ENCODE results near the gene PPT2.
"Not testable (repeated sequence)": the region's sequence is repeated elsewhere in the genome, so short reads cannot be mapped to it uniquely, and the experiment has no call there.

The PPT2 gene

DNA sequence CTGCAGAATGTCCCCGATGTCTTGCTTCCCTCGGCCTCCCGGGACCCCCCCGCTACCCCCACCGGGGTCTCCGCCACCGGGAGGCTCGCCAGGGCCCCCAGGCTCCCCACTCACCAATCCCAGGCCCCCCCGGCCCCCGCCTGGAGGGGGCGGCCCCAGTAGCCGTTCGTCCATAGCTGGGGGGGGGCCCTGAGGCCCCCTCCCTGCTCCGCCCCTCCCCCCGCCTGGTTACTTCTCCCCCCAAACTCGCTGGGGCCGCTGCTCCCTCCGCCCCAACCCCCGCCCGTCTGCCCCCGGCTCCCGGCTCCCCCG, 35.8 kb downstream of the PPT2 start:
- DNase-seq (ENCODE audit: low spot score) = no peak

DNA sequence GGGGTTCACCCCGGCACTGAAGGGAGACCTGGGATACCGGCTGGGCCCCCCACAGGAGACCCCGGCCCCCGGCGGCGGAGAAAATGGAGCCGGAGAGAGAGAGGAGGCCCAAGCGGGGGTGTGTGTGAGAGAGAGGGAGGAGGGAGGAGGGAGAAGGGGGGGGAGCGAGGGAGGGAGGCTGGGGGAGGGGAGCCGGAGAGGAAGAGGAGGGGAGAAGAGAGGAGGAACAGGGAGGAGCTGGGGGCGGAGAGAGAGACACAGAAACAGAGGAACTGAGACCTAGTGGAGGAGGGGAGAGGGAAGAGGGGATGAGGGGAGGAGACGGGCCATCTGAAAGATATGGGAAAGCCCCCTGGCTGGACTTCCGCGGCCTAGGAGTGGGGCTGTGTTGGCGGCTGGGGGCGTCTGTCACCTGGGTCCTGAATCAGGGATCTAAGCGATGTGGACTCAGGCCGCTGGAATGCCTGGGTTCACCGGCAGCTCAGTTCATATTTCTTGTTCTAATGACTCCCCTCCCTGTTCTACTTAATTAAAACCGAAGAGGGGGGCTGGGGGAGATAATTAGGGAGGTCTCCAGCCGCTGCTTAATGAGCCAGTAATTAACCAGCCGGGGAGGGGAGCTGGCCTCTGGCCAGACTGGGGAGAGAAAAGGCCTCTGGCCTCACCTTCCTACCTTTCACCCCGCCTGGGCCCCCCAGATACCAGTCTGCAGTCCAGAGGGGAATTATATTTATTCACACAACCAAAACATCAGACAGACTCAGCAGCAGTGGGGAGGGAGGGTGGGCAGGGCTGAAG, 36.3 kb downstream of the PPT2 start, which contains the start of gene PBX2:
Gene PBX2 (minus strand): TSS at position 149 of the 798 bp plus-strand sequence. CDS start 287 bp downstream, outside the sequence.
- peak; percentile 73 for DNase-seq (ENCODE audit: low spot score)

DNA sequence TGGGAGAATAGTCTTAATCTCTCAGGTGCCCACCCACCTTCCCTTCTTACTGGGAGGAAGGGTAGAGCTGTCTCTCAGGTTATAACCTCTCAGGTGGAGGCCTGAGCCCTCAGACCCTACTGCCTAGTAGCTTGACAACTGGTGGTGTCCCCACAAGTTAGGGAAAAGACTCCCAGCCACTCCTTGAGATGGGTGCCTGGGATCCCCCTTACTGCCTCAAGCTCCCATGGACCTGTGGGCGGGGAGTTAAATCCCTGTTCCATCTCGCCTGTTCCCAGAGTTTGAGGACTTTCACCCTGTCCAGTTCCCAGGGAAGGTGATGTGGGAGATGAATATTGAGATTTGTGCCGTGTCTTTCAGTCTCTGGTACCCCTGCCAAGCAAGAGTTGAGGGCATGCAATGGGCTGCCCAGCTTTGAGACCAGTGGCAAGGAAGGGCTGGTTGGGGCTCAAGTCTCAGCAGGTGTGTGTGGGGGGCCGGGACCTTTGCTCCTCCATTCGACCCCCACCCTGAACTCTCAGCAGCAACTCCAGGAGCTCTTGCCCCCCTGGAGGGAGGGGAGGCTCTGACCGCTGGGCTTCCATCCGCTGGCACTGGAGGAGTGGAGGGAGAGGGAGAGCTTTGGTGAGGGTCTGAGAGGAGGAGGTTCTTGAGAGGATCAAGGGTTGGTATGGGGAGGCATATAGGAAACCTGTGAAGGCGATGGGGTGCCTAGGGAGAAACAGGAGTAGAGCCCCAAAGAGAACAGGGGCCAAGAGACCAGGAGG, 37.2 kb downstream of the PPT2 start:
- DNase-seq (ENCODE audit: low spot score) = no peak

DNA sequence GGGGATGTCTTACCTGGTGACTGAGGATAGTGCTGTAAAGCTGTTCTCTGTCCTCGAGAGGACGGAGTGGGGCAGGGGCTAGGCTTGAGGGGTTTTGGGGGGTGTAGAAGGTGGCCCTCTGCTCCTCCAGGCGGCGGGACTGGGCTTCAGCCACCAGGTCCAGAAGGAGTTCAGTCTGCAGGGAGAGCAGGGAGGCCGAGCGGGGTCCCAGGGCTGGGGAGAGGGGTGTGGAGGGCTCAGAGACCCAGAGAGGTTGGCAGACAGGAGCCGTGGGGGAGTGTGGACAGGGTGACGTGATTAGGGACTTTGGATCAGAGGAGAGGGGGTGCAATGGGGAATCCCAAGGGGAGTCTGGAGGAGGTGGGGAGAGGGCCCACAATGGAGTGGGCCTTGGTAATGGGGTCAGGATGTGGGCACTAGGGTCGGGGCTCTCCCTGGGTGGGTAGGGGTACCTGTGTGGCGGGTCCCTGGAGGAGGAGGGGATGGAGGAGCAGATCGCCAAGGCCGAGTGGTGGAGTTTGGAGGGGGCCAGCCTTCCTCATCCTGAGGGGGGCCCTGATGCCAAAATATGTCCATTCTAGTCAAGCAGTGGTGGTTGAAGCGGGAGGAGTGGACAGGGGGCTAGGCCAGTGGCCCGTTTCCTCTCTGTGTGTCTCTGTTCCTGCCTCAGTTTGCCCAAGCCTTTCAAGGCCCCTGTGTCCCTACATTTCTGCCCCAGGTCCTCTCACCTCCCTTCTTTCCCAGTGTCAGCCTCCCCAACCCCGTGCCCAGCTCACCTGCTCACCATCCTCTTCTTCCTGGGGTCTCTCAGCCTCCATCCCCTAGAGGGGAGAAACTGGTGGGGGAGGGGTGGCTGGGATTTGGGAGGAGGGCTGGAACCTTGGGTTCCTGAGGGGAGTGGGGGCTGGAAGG, 38.0 kb downstream of the PPT2 start:
- DNase-seq (ENCODE audit: low spot score) = no peak

DNA sequence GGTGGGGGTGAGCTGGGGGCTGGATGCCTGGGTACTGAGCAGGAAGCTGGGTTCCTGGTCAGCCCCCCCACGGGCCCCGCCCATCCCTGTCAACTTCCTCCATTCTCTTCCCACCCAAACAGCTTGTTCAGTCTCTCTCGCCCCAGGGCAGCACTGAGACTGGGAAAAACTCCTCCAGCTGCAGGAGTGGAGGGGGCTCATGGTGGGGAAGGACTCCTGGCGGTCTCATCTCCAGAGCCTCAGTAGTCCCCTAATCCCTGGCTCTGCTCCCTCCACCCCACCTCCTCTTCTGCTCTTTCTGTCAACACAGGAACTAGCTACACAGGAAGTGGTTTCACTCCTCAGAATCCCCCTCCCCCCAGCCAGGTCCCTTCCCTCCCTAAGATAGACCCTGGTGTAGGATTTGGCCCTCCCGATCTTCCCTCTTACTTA, 38.7 kb downstream of the PPT2 start, which contains the start of gene GPSM3:
Gene GPSM3 (minus strand): TSS at position 36 of the 432 bp plus-strand sequence. CDS start 130 bp downstream, outside the sequence.
- no peak for DNase-seq (ENCODE audit: low spot score)

DNA sequence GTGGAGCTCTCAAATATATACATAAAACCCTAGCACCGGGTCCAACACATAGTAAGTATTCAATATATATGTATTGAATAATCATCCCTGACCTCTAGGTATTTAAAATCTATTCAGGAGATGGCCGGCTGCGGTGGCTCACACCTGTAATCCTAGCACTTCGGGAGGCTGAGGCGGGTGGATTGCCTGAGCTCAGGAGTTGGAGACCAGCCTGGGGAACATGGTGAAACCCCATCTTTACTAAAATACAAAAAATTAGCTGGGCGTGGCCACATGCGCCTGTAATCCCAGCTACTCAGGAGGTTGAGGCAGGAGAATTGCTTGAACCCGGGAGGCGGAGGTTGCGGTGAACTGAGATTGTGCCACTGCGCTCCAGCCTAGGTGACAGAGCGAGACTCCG, 39.2 kb downstream of the PPT2 start:
- DNase-seq (ENCODE audit: low spot score) = not testable (repeated sequence)

DNA sequence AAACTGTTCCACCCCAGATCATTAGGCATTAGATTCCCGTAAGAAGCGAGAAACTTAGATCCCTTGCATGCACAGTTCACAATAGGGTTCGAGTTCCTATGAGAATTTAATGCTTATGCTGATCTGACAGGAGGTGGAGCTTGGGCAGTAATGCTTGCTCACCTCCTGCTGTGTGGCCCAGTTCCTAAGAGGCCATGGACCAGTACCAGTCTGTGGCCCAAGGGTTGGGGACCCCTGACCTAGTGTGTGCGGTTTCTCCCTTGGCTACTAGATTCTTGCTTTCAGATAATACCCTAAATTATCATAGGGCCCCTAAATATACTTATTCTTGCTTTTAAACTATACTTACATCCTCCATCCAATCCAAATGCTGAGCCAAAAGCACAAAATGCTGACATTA, 40.4 kb downstream of the PPT2 start:
- no peak for DNase-seq (ENCODE audit: low spot score)

DNA sequence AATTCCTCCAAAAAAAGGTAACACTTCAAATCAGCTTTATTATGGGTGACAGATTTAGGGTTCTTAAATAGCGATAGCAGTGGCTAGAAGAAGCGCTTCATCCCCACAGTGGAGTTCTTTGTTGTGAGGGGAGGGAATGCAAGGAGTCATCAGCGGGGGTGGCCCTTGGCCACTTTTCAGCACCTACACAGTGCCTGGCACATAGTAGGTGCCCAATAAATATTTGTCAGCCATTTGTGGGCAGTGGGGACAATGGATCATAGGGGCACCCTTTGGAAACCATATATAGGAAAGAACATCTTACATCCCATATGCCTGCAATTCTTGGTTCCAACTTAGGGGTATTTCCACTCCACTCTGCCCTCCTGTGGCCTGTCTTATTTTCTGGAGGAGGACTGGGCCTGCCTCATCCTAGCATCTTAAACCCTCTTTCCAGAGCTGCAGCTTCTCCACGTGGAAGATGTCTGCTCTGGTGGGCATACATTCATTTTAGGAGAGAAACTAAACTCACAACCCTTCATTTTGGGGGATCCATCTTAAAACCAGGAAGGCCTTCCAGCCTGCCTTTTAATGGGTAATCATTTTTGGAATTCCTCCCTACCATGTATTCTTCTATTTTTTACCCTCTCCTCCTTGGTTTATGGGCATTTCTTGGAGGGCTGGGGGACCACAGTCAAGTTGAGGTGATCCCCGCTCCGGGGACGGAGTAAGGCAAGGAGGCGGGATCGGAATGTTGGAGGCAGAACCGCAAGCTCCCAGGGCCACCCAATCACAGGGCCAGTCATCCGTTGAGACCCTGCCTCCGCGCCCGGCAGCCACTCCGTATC, 41.1 kb downstream of the PPT2 start:
- peak; percentile 59 for DNase-seq (ENCODE audit: low spot score)

DNA sequence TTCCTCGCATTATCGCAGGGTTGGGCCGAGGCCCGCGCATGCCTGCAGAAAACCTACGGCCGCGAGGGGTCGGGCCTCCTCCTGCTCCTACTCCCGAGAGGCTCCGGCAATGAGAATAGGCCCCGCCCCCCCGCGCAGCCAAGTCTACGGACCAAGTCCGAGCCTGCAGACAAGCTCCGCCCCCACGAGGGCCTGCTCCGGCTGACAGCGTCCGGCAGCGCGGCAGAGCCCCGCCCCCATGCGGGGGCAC, 41.6 kb downstream of the PPT2 start:
- DNase-seq (ENCODE audit: low spot score) = peak; percentile 98

DNA sequence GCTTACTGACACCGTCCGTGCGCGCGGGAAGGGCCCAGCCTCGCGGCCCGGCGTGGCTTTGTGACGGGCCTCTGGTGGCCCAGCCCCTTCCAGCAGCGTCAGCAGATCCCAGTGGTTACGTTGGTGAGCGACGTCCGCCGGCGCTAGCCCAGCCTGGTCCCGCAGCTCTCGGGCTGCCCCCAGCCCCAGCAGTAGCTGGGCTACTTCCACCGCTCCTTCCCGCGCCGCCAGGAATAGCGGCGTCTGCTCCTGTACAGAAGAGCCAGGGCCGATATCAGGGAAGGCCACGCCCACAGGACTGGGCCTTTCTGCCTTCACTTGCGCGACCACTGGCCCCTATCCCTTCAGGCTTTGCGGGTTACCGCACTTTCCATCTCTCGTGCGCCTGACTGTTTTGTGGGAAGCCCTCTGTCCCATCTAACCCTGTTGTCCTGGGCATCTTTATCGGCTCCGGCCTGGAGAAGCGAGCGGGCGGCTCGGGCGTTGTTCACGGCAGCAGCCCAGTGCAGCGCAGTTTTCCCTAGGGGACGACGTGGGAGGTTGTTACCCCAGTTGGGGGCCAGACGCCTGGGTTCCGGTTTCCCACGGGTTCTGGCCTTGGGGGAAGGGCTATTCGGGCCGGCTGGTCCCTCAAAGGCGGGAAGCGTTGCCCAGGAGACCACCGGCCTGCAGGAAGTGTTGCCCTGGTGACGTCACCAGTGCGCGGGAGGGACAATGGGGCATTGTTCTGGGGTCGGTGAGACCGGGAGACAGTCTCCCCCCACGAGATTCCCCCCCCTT, 42.2 kb downstream of the PPT2 start:
- peak; percentile 82 for DNase-seq (ENCODE audit: low spot score)

DNA sequence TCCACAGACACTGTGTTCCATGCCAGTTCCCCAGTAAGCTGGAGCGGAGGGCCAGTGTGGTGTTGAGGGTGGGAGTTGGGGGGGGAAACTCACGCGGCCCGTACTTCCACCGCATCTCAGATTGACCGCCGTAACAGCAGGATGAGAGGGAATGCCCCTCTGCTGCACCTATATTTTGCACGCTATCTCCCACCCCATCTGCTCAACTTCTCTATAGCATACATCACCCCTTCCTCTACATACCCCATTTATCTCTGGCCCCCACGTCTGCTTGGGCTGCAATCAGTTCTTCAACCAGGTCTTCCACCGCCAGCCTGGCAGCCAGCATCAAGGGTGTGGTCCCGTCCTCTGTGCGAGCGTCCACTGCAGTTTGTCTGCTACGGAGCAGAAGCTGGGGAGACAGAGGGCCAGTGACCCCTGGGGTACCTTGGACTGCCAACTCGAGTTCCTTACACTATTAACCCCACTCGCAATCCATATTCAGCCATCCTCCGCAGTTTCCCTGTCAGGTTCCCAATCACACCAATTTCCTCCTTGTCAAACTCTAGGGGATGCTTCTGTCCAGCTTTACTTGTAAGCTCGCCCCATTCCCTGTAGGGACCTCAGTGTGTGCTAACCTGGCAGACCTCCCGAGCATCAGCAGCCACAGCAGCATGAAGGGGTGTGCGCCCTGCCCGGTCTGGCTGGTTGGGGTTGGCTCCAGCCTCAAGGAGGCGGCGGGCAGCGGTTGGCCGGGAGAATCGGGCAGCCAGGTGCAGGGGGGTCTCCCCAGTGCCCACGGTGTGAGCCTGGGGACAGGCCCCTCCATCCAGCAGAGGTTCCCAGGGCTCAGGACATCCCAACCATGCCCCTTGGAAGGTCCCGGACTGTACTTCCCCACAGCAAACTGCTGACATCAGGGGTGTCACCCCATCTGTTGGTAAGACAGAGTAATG, 43.0 kb downstream of the PPT2 start:
- no peak for DNase-seq (ENCODE audit: low spot score)

DNA sequence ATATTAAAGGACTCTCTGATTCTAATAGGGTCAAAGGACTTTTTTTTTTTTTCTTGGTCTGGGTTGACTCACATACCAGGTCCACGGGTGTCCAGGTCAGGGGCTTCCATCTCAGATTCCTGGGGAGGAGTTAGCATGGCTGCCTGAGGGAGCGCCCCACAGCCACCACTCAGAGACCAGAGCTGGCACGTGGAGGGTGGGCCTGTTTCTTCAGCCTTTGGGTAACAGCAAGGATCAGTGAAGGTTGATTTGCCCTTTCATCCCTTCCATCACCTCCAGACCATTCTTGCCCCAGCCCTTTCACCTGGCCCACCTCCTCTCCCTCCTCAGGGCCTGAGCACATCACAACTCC, 44.4 kb downstream of the PPT2 start:
- DNase-seq (ENCODE audit: low spot score) = no peak

DNA sequence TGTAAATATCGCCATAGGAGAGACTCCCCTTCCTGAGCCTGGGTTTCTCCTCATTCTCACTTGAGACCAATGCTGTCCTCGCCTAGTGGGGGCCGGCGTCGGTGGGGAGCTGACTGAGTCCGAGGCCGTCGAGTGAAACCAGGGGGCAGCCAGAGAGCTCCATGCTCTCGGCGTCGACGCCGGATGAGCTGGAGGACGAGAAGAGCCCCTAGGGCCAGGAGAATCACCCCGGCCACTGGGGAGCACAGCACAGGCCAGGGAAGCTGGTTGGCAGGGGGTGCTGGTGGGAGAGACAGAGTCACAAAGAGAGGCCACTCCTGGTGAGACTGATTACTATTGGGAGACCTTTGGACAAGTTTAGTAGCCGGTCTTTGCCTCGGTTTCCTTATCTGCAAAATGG, 44.9 kb downstream of the PPT2 start:
- no peak for DNase-seq (ENCODE audit: low spot score)

DNA sequence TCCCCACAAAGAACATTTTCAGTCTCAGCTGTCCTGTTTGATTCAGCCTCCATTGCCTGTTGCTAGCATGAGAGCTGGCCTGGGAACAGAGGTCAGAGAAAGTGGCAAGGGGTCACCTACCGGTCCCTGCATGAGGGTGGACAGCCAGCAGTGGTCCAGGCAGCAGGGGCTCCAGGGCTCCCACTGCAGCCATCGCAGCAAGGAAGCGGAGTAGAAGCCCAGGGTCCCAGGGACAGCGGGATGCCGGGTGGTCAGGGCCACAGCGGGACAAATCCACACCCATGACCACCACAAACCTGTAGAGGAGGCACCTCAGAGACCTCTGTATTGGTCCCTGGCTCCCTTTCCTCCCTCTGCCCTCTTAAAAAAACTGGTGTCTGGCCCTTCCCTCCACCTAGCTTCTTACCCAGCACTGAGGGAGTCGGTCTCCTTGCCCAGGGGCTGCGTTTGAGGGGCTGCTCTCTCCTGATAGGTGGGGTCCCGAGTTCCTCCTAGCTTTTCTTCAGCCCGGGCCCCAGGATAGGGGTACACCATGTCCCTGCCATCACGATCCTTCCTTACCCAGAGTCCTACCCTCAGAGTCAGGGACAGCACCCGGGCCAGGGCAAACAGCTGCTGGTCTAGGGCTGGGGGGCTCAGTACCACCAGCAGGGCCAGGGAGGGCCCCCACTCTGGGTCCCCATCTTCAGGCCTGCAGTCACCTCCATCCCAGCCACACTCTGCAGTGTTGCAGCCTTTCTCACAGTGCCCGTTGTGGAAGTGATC, 47.0 kb downstream of the PPT2 start:
- DNase-seq (ENCODE audit: low spot score) = no peak

DNA sequence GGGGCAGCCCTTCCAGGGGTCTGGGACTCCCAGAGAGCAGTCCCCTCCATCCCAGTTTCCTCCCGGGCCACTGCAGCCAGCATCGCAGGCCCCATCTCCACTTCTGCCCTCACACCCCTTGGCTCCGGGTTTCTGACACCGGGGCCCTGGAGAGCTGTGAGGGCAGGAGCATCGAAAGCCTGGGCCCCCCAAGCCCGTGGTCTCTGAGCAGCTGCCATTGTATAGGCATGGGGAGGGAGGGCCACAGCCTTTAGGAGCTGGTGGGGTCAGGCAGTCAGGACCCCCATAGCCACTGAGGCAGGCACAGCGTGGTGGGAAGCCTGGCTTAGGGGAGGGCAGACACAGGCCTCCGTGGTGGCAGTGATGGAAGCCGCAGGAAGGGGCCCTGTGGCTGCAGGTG, 48.2 kb downstream of the PPT2 start:
- DNase-seq (ENCODE audit: low spot score) = no peak

DNA sequence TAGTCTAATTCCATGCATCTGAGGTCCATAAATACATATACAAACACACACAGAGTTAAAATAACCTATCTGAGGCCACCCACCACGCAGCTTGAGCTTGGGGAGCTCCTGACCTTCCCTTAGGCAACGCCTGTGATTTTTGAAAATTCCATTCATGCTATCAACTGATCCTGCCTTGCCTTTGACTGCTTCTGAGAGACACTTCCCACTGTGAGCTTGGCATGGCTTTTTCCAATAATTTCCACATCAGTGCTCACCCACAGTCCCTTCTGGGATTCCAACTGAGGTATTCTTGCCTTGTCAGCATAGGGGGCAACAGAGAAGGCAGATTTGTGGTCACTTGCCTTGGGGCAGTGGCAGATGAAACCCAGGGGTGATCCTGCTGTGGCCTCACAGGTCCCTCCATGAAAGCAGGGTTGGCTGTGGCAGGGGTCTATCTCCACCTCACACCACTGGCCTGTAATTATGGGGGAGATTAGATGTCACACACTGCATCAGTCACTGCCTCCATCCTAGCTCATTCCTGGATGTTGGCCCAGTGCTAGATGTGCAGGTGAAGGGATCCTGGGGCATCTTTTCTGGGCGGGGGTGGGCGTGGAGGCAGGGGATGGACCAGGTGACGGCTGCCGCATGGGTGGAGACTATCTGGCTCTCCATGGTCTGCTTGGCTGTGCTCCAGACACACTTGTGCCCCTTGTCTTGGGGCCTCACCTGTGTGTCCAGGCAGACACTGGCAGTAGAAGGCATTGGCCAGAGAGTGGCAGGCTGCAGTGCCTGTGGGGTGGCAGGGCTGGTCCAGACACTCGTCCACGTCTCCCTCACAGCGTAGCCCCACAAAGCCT, 49.7 kb downstream of the PPT2 start:
- no peak for DNase-seq (ENCODE audit: low spot score)

DNA sequence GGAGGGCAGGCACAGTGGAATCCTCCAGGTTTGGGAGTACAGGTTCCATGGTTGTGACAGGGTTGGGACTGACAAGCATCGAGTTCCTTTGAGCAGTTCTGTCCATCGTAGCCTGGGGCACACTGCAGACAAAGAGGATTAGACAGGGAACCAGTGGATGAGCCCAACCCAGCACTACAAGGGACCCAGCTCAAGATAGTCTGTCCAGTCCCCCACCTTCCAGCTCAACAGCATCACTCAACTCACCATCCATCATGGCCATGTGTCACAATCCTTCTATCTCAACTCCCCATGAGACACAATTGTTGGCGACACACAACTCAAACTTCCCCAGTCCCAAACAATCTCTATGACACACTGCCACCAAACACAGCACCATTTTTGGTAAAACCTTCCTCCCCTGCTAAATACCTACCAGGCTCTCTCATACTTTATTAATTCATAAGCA, 50.4 kb downstream of the PPT2 start:
- DNase-seq (ENCODE audit: low spot score) = no peak

DNA sequence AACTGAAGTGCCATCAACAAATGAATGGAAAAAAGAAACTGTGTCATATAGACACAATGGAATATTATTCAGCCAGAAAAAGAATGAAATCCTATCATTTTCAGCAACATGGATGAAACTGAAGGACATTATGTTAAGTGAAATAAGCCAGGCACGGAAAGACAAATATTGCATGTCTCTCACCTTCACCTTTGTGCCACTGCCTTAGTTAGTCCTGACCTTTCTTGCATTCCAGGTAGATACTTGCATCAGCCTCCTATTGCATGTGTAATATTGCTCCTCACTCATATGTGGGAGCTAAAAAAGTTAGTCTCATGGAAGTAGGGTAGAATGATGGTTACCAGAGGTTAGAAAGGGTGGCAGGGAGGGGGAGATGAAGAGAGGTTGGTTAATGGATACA, 55.1 kb downstream of the PPT2 start:
- no peak for DNase-seq (ENCODE audit: low spot score)
